Measurements from ENCODE around the gene POLR3H.

Gene POLR3H

GRCh38 chr22:41528132-41528766 is 16.0 kb downstream of the POLR3H start:
- FAIRE-seq: no peak
- no peak for TF ChIP-seq CTCF (IDR thresholded peaks at IDR 0.05; ENCODE audit: insufficient read depth, missing control alignments)
- DNase-seq (ENCODE audit: insufficient read length, low spot score): no peak

GRCh38 chr22:41526830-41527799 is 17.2 kb downstream of the POLR3H start:
- FAIRE-seq: no peak
- DNase-seq (ENCODE audit: insufficient read length, low spot score): peak; percentile 52
- TF ChIP-seq CTCF (IDR thresholded peaks at IDR 0.05; ENCODE audit: insufficient read depth, missing control alignments): peak; percentile 67

- no peak for FAIRE-seq
- TF ChIP-seq CTCF (IDR thresholded peaks at IDR 0.05; ENCODE audit: insufficient read depth, missing control alignments): no peak
- no peak for DNase-seq (ENCODE audit: insufficient read length, low spot score)
Measured at GRCh38 chr22:41526226-41526829, 17.9 kb downstream of the POLR3H start.

- DNase-seq (ENCODE audit: insufficient read length, low spot score): no peak
- no peak for FAIRE-seq
- no peak for TF ChIP-seq CTCF (IDR thresholded peaks at IDR 0.05; ENCODE audit: insufficient read depth, missing control alignments)
Measured at GRCh38 chr22:41525450-41526225, 18.6 kb downstream of the POLR3H start.

GRCh38 chr22:41524809-41525449 is 19.3 kb downstream of the POLR3H start:
- TF ChIP-seq CTCF (IDR thresholded peaks at IDR 0.05; ENCODE audit: insufficient read depth, missing control alignments): no peak
- no peak for FAIRE-seq
- DNase-seq (ENCODE audit: insufficient read length, low spot score): no peak

GRCh38 chr22:41524251-41524661 is 20.0 kb downstream of the POLR3H start:
- DNase-seq (ENCODE audit: insufficient read length, low spot score) (no peak), FAIRE-seq (no peak)
- TF ChIP-seq CTCF (IDR thresholded peaks at IDR 0.05; ENCODE audit: insufficient read depth, missing control alignments): no peak

Data from D721Med (cell line).